ENCODE results near the gene ARFGAP1. TPM values are rescaled to one million over a fixed set of nuclear protein-coding genes. Genes with fewer than 3 reads are reported as not detected.
"Not testable (repeated sequence)": the region's sequence is repeated elsewhere in the genome, so short reads cannot be mapped to it uniquely, and the experiment has no call there.

ARFGAP1 gene
- total RNA-seq, 1 experiment from 2014 or later, result 127 TPM

DNA sequence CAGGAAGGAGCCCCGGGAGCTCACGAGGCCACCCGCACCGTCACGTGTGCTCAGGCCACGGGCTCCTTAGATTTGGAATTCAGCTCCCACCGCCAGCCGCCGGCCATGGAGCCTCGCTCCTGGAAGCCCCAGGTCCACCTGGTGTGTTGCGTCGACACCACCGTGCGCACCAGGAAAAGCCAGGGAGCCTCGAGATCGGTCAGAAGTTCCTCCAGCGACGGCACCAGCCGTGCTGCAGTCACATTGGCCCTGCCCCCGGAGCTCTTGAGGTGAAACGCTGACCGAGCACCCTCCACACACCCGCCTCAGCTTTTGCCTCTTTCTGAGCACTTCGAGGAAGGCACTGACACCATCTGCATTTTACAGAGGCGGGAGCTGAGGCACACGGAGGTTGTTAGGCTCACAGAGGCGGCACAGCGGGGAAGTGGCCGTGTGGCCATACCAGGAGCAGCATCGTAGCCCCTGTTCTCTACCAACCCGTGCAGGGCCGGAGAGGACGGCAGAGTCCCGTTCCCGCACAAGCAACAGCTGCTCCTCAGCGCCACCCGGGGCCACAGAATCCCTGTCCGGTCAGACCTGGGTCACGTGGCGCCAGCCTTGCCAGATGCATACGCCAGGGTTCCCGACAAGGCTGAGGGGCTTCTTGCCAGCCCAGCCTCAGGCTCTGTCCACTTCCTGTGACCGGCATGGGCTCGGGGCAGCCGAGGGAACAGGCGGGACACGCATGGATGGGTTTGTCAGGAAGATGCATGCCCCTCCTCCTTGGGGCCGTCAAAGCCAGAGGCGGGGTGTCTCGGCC is 25.9 kb upstream of the ARFGAP1 start:
- DNase-seq, result peak; percentile 52
- no peaks in the 10 kb centered on the region for H3K36me3 Mint-ChIP-seq (ENCODE audit: insufficient read depth, unreplicated experiment)
- no peak overlapping the region for H3K4me3 Mint-ChIP-seq (ENCODE audit: low read depth, unreplicated experiment)
- no peaks in the 10 kb centered on the region for H3K4me1 Mint-ChIP-seq (ENCODE audit: low read depth, unreplicated experiment)
- peaks cover 95% of the 10 kb centered on the region for H3K27me3 Mint-ChIP-seq (ENCODE audit: unreplicated experiment)
- CTCF ChIA-PET, result interaction anchor here (0.6 to 5.2 kb wide), 6 partner anchors 8 to 131 kb away, joined by 3 to 18 read pairs (median 4); no protein-coding TSS in a partner anchor
- H3K9me3 Mint-ChIP-seq (ENCODE audit: low read depth, unreplicated experiment), result peaks cover 3% of the 10 kb centered on the region
- BruUV-seq (replicated peaks), result no TSS peak
- H3K27ac Mint-ChIP-seq (ENCODE audit: unreplicated experiment), result no peak overlapping the region
- intact Hi-C loops (cut with micrococcal nuclease; ENCODE audit: unreplicated experiment), result no loop called here
- no peak for TF ChIP-seq CTCF (IDR thresholded peaks at IDR 0.05; ENCODE audit: unreplicated experiment)

DNA sequence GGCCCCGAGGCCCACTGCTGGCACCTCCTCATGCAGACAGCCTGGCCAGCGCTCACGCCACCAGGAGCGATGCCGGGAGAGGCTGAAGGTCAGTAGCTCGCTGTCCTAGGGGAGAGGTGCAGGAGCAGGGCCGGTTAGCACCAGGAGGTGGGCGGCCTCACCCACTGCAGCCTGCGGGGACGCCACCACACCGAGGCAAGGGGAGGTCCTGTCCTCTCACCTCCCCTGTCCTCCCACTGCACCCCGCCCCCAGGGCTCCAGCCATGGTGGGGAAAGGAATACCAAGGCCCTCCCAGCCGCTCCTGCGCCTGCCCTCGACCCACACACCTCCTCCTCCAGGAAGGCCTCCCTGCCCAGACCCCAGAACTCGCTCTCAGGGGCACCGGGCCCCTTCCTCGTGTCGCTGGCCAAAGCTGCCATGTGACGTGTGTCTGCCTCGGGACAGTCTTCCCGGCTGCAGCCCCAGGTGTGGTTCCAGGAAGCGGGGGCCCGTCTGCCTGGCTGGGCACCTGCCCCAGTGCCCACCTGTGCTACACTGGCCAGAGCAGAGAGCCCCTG is 24.9 kb upstream of the ARFGAP1 start:
- Mint-ChIP-seq H3K27me3 (ENCODE audit: unreplicated experiment) (peaks cover 95% of the 10 kb centered on the region), H3K4me1 (ENCODE audit: low read depth, unreplicated experiment) (no peaks in the 10 kb centered on the region), H3K4me3 (ENCODE audit: low read depth, unreplicated experiment) (no peak overlapping the region), H3K27ac (ENCODE audit: unreplicated experiment) (no peak overlapping the region), H3K36me3 (ENCODE audit: insufficient read depth, unreplicated experiment) (no peaks in the 10 kb centered on the region), H3K9me3 (ENCODE audit: low read depth, unreplicated experiment) (peaks cover 3% of the 10 kb centered on the region)
- CTCF ChIA-PET, result interaction anchor here (0.6 to 5.2 kb wide), 3 partner anchors 9 to 246 kb away, joined by 3 to 18 read pairs (median 6); no protein-coding TSS in a partner anchor
- intact Hi-C loops (cut with micrococcal nuclease; ENCODE audit: unreplicated experiment), result no loop called here
- DNase-seq, result no peak
- no TSS peak for BruUV-seq (replicated peaks)
- no peak for TF ChIP-seq CTCF (IDR thresholded peaks at IDR 0.05; ENCODE audit: unreplicated experiment)

- Mint-ChIP-seq H3K4me3 (ENCODE audit: low read depth, unreplicated experiment) (no peak overlapping the region), H3K9me3 (ENCODE audit: low read depth, unreplicated experiment) (peaks cover 3% of the 10 kb centered on the region), H3K27ac (ENCODE audit: unreplicated experiment) (no peak overlapping the region), H3K4me1 (ENCODE audit: low read depth, unreplicated experiment) (no peaks in the 10 kb centered on the region), H3K36me3 (ENCODE audit: insufficient read depth, unreplicated experiment) (no peaks in the 10 kb centered on the region), H3K27me3 (ENCODE audit: unreplicated experiment) (peaks cover 90% of the 10 kb centered on the region)
- intact Hi-C loops (cut with micrococcal nuclease; ENCODE audit: unreplicated experiment), result no loop called here
- DNase-seq, result no peak
- BruUV-seq (replicated peaks), result no TSS peak
- no peak for TF ChIP-seq CTCF (IDR thresholded peaks at IDR 0.05; ENCODE audit: unreplicated experiment)
- CTCF ChIA-PET, result interaction anchor here (0.7 to 5.2 kb wide), 3 partner anchors 11 to 33 kb away, joined by 4 to 18 read pairs (median 8); no protein-coding TSS in a partner anchor
Observed at GRCh38 chr20:63248835-63249591, 23.6 kb upstream of the ARFGAP1 start.

DNA sequence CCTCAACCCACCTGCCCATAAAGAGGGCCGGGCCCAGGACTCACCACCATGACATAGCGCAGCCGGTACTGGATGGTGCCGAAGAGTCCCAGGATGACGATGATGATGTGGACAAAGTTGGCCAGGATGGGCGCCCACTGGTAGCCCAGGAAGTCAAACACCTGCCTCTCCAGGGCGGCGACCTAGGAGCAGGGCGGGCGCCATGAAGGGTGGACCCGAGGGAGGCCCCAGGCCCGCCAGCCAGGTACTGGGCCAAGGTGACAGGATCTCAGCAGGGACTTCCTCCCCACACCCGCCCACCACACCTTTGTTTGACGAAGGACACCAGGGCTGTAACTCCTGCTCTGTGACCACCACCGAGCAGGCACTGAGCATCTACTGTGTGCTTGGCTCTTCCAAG is 22.7 kb upstream of the ARFGAP1 start:
- Mint-ChIP-seq H3K27me3 (ENCODE audit: unreplicated experiment) (peaks cover 90% of the 10 kb centered on the region), H3K36me3 (ENCODE audit: insufficient read depth, unreplicated experiment) (no peaks in the 10 kb centered on the region), H3K4me3 (ENCODE audit: low read depth, unreplicated experiment) (no peak overlapping the region), H3K27ac (ENCODE audit: unreplicated experiment) (no peak overlapping the region), H3K9me3 (ENCODE audit: low read depth, unreplicated experiment) (peaks cover 3% of the 10 kb centered on the region), H3K4me1 (ENCODE audit: low read depth, unreplicated experiment) (no peaks in the 10 kb centered on the region)
- BruUV-seq (replicated peaks), result no TSS peak
- no peak for TF ChIP-seq CTCF (IDR thresholded peaks at IDR 0.05; ENCODE audit: unreplicated experiment)
- CTCF ChIA-PET, result interaction anchor here (5.2 kb wide), 1 partner anchor 26 kb away, joined by 18 read pairs; no protein-coding TSS in a partner anchor
- DNase-seq, result no peak
- intact Hi-C loops (cut with micrococcal nuclease; ENCODE audit: unreplicated experiment), result loop anchor here (5.0 kb wide), 1 partner anchor 68 kb away; no protein-coding TSS in a partner anchor

DNA sequence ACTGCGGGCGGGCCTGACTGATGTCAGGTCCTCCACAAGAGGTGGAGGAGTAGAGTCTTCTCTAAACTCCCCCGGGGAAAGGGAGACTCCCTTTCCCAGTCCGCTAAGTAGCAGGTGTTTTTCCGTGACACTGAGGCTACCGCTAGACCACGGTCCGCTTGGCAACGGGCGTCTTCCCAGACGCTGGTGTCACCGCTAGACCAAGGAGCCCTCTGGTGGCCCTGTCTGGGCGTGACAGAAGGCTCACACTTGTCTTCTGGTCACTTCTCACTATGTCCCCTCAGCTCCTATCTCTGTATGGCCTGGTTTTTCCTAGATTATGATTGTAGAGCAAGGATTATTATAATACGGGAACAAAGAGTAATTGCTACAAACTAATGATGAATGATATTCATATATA is 21.3 kb upstream of the ARFGAP1 start:
- not testable (repeated sequence) for BruUV-seq (replicated peaks); H3K4me3 Mint-ChIP-seq (ENCODE audit: low read depth, unreplicated experiment); H3K9me3 Mint-ChIP-seq (ENCODE audit: low read depth, unreplicated experiment); H3K4me1 Mint-ChIP-seq (ENCODE audit: low read depth, unreplicated experiment); H3K27ac Mint-ChIP-seq (ENCODE audit: unreplicated experiment); H3K36me3 Mint-ChIP-seq (ENCODE audit: insufficient read depth, unreplicated experiment)
- CTCF ChIA-PET, result interaction anchor here (0.6 to 3.2 kb wide), 5 partner anchors 17 to 720 kb away, joined by 3 to 12 read pairs (median 4); no protein-coding TSS in a partner anchor
- intact Hi-C loops (cut with micrococcal nuclease; ENCODE audit: unreplicated experiment), result loop anchor here (5.0 kb wide), 1 partner anchor 69 kb away; no protein-coding TSS in a partner anchor
- H3K27me3 Mint-ChIP-seq (ENCODE audit: unreplicated experiment), result peaks cover 90% of the 10 kb centered on the region
- peak; percentile 69 for DNase-seq

All from Calu3 (cell line).